Fibroblast of peridontal ligament (primary cell): Measurements from ENCODE around the gene GNAO1.
"Not testable (repeated sequence)": the region's sequence is repeated elsewhere in the genome, so short reads cannot be mapped to it uniquely, and the experiment has no call there.

Experiments used
- DNase-seq: peaks from one replicate; pipeline ENCODE4 v3.0.0-alpha.2; 2010; ENCODE audit errors: extremely low read depth

Gene GNAO1

GRCh38 chr16:56363181-56363716 lies 172.0 kb downstream of the GNAO1 start:
- DNase-seq: no peak

- DNase-seq: no peak
Observed at GRCh38 chr16:56363781-56364565, 172.7 kb downstream of the GNAO1 start.

- DNase-seq: no peak
Observed at GRCh38 chr16:56364865-56365264, 173.6 kb downstream of the GNAO1 start.

- DNase-seq: no peak
Observed at GRCh38 chr16:56365552-56365951, 174.3 kb downstream of the GNAO1 start.

- DNase-seq: no peak
Observed at GRCh38 chr16:56366945-56367344, 175.7 kb downstream of the GNAO1 start.

GRCh38 chr16:56367764-56368163 lies 176.5 kb downstream of the GNAO1 start:
- no peak for DNase-seq

GRCh38 chr16:56368545-56368944 lies 177.3 kb downstream of the GNAO1 start:
- no peak for DNase-seq

- DNase-seq: no peak
Observed at GRCh38 chr16:56369202-56369601, 177.9 kb downstream of the GNAO1 start.

GRCh38 chr16:56370185-56370874 lies 179.0 kb downstream of the GNAO1 start:
- peak; percentile 78 for DNase-seq

GRCh38 chr16:56370875-56371659 lies 179.8 kb downstream of the GNAO1 start:
- DNase-seq: peak; percentile 27

- no peak for DNase-seq
Observed at GRCh38 chr16:56371660-56371937, 180.3 kb downstream of the GNAO1 start.

GRCh38 chr16:56372013-56372634 lies 180.8 kb downstream of the GNAO1 start:
- no peak for DNase-seq

GRCh38 chr16:56373003-56373402 lies 181.7 kb downstream of the GNAO1 start:
- DNase-seq: no peak

- DNase-seq: not testable (repeated sequence)
Observed at GRCh38 chr16:56375792-56376191, 184.5 kb downstream of the GNAO1 start.

GRCh38 chr16:56379044-56379443 lies 187.8 kb downstream of the GNAO1 start:
- DNase-seq: not testable (repeated sequence)

- not testable (repeated sequence) for DNase-seq
Observed at GRCh38 chr16:56380778-56381485, 189.6 kb downstream of the GNAO1 start.

- no peak for DNase-seq
Observed at GRCh38 chr16:56382459-56382858, 191.2 kb downstream of the GNAO1 start.

- no peak for DNase-seq
Observed at GRCh38 chr16:56382901-56383355, 191.6 kb downstream of the GNAO1 start.

- DNase-seq: no peak
Observed at GRCh38 chr16:56384074-56384721, 192.9 kb downstream of the GNAO1 start.

GRCh38 chr16:56387396-56387795 lies 196.1 kb downstream of the GNAO1 start:
- no peak for DNase-seq

- DNase-seq: peak; percentile 37
Observed at GRCh38 chr16:56388209-56388608, 196.9 kb downstream of the GNAO1 start.
